GM12878 (cell line): ENCODE results near the gene TECPR1. TPM values are rescaled to one million over a fixed set of nuclear protein-coding genes. Genes with fewer than 3 reads are reported as not detected.

ENCODE experiments used
- ATAC-seq: fragments of 200-7000 bp; cut with Tn5 transposase; 3 replicates; pipeline ENCODE4 v1.9.1; 2020; ENCODE audit warnings: mild to moderate bottlenecking, moderate library complexity
- BruUV-seq: library from RNA; stranded (reverse); fragments of 400-500 nt; replicated peaks from 2 replicates; lab custom pipeline; 2021; lab: Mats Ljungman, UMichigan
- CTCF ChIA-PET: fragments of 300-600 bp; sonication (Branson Sonifier 250); formaldehyde crosslinking; extraction: SDS; loops from one replicate; lab custom pipeline; 2021; ENCODE audit warnings: inconsistent platforms; lab: Yijun Ruan, JAX
- POLR2A ChIA-PET: fragments of 350-600 bp; formaldehyde crosslinking; extraction: SDS; loops from one replicate; lab custom pipeline; 2021; ENCODE audit warnings: inconsistent platforms; lab: Charles Lee
- RAD21 ChIA-PET: fragments of 300-600 bp; sonication (Branson Sonifier 250); formaldehyde crosslinking; loops from one replicate; lab custom pipeline; 2023; ENCODE audit warnings: antibody characterized with exemption; ENCODE audit not compliant: unreplicated experiment; lab: Charles Lee
- SMC1A ChIA-PET: fragments of 300-600 bp; sonication (Branson Sonifier 250); formaldehyde crosslinking; loops from one replicate; lab custom pipeline; 2023; ENCODE audit not compliant: unreplicated experiment, uncharacterized antibody; lab: Charles Lee
- DNase-seq: peaks from one replicate; pipeline ENCODE4 v3.0.0-alpha.2; 2011; ENCODE audit warnings: low read depth, low spot score
- FAIRE-seq: peaks from 3 replicates; lab custom pipeline; 2011; peaks lifted over from hg19 to GRCh38; lab: Jason Lieb, UNC
- H2AFZ ChIP-seq: 2 replicates; pipeline ENCODE4 v1.6.0; 2011; ENCODE audit warnings: low read depth, low read length, control low read depth; ENCODE audit not compliant: control insufficient read depth
- H3K27ac ChIP-seq: 2 replicates; pipeline ENCODE4 v1.5.1; 2011; ENCODE audit warnings: control low read depth; ENCODE audit not compliant: control insufficient read depth, insufficient read depth
- H3K27me3 ChIP-seq, 2 experiments: replicated peaks in 1 of 2; 2 replicates each; pipeline versions ENCODE4 v1.6.0 to v1.6.1; 2011; ENCODE audit warnings: low read length in 1 of 2; ENCODE audit not compliant: control insufficient read depth in 2 of 2, insufficient read depth in 2 of 2
- H3K36me3 ChIP-seq, 2 experiments: 2 replicates each; pipeline ENCODE4 v1.5.1; 2011; ENCODE audit warnings: low read length in 1 of 2; ENCODE audit not compliant: control insufficient read depth in 2 of 2, insufficient read depth in 2 of 2
- H3K4me1 ChIP-seq: 2 replicates; pipeline ENCODE4 v1.6.1; 2011; ENCODE audit warnings: mild to moderate bottlenecking, low read length, moderate library complexity, mixed read lengths; ENCODE audit not compliant: control insufficient read depth, insufficient read depth
- H3K4me2 ChIP-seq: 2 replicates; pipeline ENCODE4 v1.6.0; 2011; ENCODE audit warnings: control low read depth; ENCODE audit not compliant: control insufficient read depth, insufficient read depth
- H3K4me3 ChIP-seq: fragments of 200-600 bp; sonication (generic); 2 replicates; pipeline ENCODE4 v1.5.1; 2016
- H3K79me2 ChIP-seq: 2 replicates; pipeline ENCODE4 v1.6.0; 2011; ENCODE audit warnings: low read length; ENCODE audit not compliant: control insufficient read depth, insufficient read depth
- H3K9ac ChIP-seq: 2 replicates; pipeline ENCODE4 v1.8.0; 2011; ENCODE audit warnings: low read length, control low read depth, mixed read lengths; ENCODE audit not compliant: control insufficient read depth, insufficient read depth
- H3K9me3 ChIP-seq: replicated peaks from 3 replicates; pipeline ENCODE4 v1.5.1; 2011; ENCODE audit warnings: mild to moderate bottlenecking, low read length; ENCODE audit not compliant: control insufficient read depth, insufficient read depth
- H4K20me1 ChIP-seq: 2 replicates; pipeline ENCODE4 v1.6.0; 2011; ENCODE audit not compliant: control insufficient read depth, insufficient read depth
- POLR2A ChIP-seq: IDR thresholded peaks from 2 replicates; pipeline ENCODE4 v1.6.1; 2011; ENCODE audit warnings: low read depth, mild to moderate bottlenecking, low read length
- WGBS: methylation state at CpG from one replicate; pipeline ENCODE4 v1.1.6; 2016; ENCODE audit warnings: low lambda C conversion rate; ENCODE audit not compliant: insufficient replicate concordance, insufficient coverage; ENCODE audit errors: missing lambda C conversion rate; 5-methylcytosine and 5-hydroxymethylcytosine counted together
- in situ Hi-C: fragments of 300-500 bp; cut with MboI; formaldehyde crosslinking; loops from 9 replicates; pipeline ENCODE4 v1.14.3; 2018; ENCODE audit warnings: mixed read lengths
- intact Hi-C: fragments of 100-400 bp; cut with micrococcal nuclease; formaldehyde crosslinking; loops from one replicate; pipeline ENCODE4 v1.14.2; 2022; ENCODE audit not compliant: unreplicated experiment
- polyA plus RNA-seq, 11 experiments: library from polyadenylated mRNA; depleted of rRNA in 4 of 11; unstranded in 6 of 11; stranded (reverse) in 5 of 11; fragments of >200 nt; fragmentation: Nextera tagmentation in 4 of 11; fragmentation: Illumina TruSeq in 1 of 11; extraction: Ambion mirVana in 4 of 11; extraction: Trizol in 1 of 11; gene quantifications; 1 replicate in 1 of 11; 2 replicates in 10 of 11; pipeline versions ENCODE4 v1.2.1 to v1.2.3, GENCODE V29; 2011 to 2016; ENCODE audit warnings: inconsistent platforms in 2 of 11, missing spikeins in 2 of 11, low read depth in 1 of 11
- total RNA-seq, 4 experiments: library from RNA; depleted of rRNA in 3 of 4; stranded (reverse); fragments of >200 nt in 3 of 4; fragmentation: Illumina TruSeq in 1 of 4; extraction: Trizol in 1 of 4; gene quantifications; 2 replicates each; pipeline versions ENCODE4 v1.2.1 to v1.2.3, GENCODE V29; 2013 to 2021
- TF ChIP-seq, protein P1 (sequence below): fragments of 450-650 bp; IDR thresholded peaks from 2 replicates; pipeline ENCODE4 v1.6.1; 2016; ENCODE audit warnings: mild to moderate bottlenecking

Gene TECPR1
- total and polyA plus RNA-seq, 10 of the 15 experiments (the other 5 are each of a cell fraction or from before 2014, with no cell fraction given): 0.26 to 16.8 (median 4.2) TPM

DNA sequence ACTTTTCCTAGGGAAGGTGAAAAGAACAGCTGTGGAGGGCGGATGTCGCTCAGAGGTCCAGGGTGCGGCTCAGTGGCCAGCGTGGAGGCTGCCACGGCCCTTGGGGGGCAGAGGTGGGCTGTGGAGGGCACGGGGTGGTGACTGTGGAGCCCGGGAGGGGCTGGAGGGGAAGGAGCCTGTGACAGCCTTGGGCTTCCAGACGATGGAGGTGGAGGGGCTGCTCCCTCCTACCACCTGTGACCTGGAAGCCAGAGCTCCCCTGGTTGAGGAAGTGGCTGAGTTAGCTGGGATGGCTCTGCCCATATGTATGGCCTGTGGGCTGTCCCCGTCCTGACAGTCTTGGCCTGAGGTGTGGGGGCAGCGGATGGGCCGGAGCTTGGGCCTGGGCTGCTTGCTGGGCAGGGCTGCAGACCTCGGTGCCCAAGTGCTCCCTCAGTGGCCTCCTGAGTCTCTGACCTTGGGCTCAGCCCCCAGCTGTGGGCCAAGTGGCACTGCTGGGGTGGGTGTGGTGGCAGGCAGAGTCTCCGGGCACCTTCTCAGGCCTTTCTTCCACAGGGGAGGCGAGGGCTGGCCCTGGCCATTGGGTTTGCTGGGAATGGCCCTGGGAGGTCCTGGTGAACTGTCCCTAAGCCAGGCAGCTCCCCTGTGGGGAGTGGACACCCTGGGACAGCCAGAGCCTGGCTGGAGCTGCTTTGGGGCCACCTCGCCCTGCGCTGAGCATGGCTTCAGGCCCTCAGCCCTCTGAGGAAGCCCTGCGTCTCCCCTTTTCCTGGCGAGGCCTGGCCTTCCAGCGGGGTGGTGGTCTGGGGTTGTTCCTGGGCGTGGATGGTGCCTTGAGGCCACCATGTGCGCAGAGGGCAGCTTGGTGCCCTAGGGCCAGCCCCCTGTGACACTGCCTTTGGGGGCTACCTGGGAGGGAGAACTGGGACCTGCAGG lies 33.4 kb upstream of the TECPR1 start:
- in situ Hi-C loops: no loop called here
- H2AFZ ChIP-seq: no peak overlapping the region
- TF ChIP-seq, protein P1, sequence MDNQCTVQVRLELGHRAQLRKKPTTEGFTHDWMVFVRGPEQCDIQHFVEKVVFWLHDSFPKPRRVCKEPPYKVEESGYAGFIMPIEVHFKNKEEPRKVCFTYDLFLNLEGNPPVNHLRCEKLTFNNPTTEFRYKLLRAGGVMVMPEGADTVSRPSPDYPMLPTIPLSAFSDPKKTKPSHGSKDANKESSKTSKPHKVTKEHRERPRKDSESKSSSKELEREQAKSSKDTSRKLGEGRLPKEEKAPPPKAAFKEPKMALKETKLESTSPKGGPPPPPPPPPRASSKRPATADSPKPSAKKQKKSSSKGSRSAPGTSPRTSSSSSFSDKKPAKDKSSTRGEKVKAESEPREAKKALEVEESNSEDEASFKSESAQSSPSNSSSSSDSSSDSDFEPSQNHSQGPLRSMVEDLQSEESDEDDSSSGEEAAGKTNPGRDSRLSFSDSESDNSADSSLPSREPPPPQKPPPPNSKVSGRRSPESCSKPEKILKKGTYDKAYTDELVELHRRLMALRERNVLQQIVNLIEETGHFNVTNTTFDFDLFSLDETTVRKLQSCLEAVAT: no peak
- TF ChIP-seq POLR2A: 0 out of 2 replicates have a peak, but pooled peaks have one; percentile 5
- TF ChIP-seq, all 136 proteins: peak for 1
- Histone ChIP-seq H3K27ac (no peak overlapping the region), H3K36me3 (no peaks in the 10 kb centered on the region; a peak in 2 of 4 replicates), H4K20me1 (no peaks in the 10 kb centered on the region), H3K4me1 (peaks cover 8% of the 10 kb centered on the region), H3K4me3 (no peak overlapping the region), H3K79me2 (peaks cover 2% of the 10 kb centered on the region; the same call in 1 of the 2 replicates), H3K9ac (no peak overlapping the region), H3K9me3 (no peaks in the 10 kb centered on the region), H3K4me2 (no peak overlapping the region), H3K27me3 (no peaks in the 10 kb centered on the region)
- DNase-seq (no peak), FAIRE-seq (no peak), ATAC-seq (no peak)
- SMC1A ChIA-PET: interaction anchor here (0.9 kb wide), 1 partner anchor 9 kb away, joined by 3 read pairs; no protein-coding TSS in a partner anchor
- RAD21 ChIA-PET: interaction anchor here (1.1 kb wide), 1 partner anchor 116 kb away, joined by 8 read pairs; the partner anchor contains the start of gene BAIAP2L1
- CTCF ChIA-PET: interaction anchor here (2.8 kb wide), 1 partner anchor 116 kb away, joined by 10 read pairs; the partner anchor contains the start of gene BAIAP2L1
- WGBS: 84% methylated on average over 20 of the region's 21 CpGs
- intact Hi-C loops: no loop called here
- POLR2A ChIA-PET: interaction anchor here (0.6 kb wide), 1 partner anchor 115 kb away, joined by 5 read pairs; no protein-coding TSS in a partner anchor
- no TSS peak for BruUV-seq
